Transverse colon (tissue), 4 donors: ENCODE measurements around the gene TMEM151A. TPM values are rescaled to one million over a fixed set of nuclear protein-coding genes. Genes with fewer than 3 reads are reported as not detected.

Source experiments
- DNase-seq: peaks from one replicate; pipeline ENCODE4 v3.0.0-alpha.2; 2019
- H3K27ac ChIP-seq, 4 donors: fragments of 200-600 bp; sonication (generic); 2 replicates each; pipeline ENCODE4 v1.5.1; 2016 to 2018; ENCODE audit warnings: inconsistent platforms in 4 of 4
- H3K27me3 ChIP-seq: fragments of 200-600 bp; sonication (generic); 2 replicates; pipeline ENCODE4 v1.5.1; 2017; ENCODE audit warnings: inconsistent platforms
- H3K36me3 ChIP-seq, 4 donors: fragments of 200-600 bp; sonication (generic); 2 replicates each; pipeline ENCODE4 v1.5.1; 2017 to 2019; ENCODE audit warnings: inconsistent platforms in 4 of 4
- H3K4me1 ChIP-seq, 4 donors: fragments of 200-600 bp; sonication (generic); 2 replicates each; pipeline ENCODE4 v1.5.1; 2017 to 2020; ENCODE audit warnings: inconsistent platforms in 4 of 4
- H3K4me3 ChIP-seq, 4 donors: fragments of 200-600 bp; sonication (generic); 1 replicate in 1 of 4; 2 replicates in 3 of 4; pipeline versions ENCODE4 v1.5.1 to v1.6.1; 2017 to 2019; ENCODE audit warnings: inconsistent platforms in 4 of 4
- H3K9me3 ChIP-seq, 2 donors: fragments of 200-600 bp; sonication (generic); 2 replicates each; pipeline ENCODE4 v1.5.1; 2017 to 2019; ENCODE audit warnings: inconsistent platforms in 2 of 2
- EP300 ChIP-seq: sonication (generic); formaldehyde crosslinking; IDR thresholded peaks from one replicate; pipeline ENCODE4 v1.6.1; 2017; ENCODE audit warnings: antibody characterized with exemption, low read depth
- POLR2A ChIP-seq: fragments of 450-650 bp; IDR thresholded peaks from one replicate; pipeline ENCODE4 v1.6.1; 2016; ENCODE audit warnings: antibody characterized with exemption, mild to moderate bottlenecking, moderate library complexity
- POLR2AphosphoS5 ChIP-seq, 3 donors: sonication (generic); formaldehyde crosslinking; IDR thresholded peaks; one replicate each; pipeline ENCODE4 v1.6.1; 2016; ENCODE audit warnings: antibody characterized with exemption in 3 of 3
- WGBS, 2 donors: methylation state at CpG; one replicate each; pipeline ENCODE4 v1.1.5; 2018; ENCODE audit warnings: low coverage in 1 of 2; 5-methylcytosine and 5-hydroxymethylcytosine counted together
- in situ Hi-C, 4 donors: fragments of 200-750 bp; cut with MboI; loops; one replicate each; pipeline versions ENCODE4 v1.15.0 to v1.15.1; 2017; ENCODE audit warnings: low sequenced_read_pairs in 3 of 4, low pct_ligation_motif_present in 1 of 4, low pct_unique_long_range_greater_than_20kb in 1 of 4
- intact Hi-C: fragments of 100-400 bp; cut with DNase I; formaldehyde crosslinking; loops from one replicate; pipeline ENCODE4 v1.15.1; 2023; ENCODE audit warnings: low total_unique reads
- total RNA-seq, 4 donors: library from RNA; depleted of rRNA; stranded (reverse); fragments of >200 nt; gene quantifications; one replicate each; pipeline ENCODE4 v1.1.0, GENCODE V29; 2016
- TF ChIP-seq, protein P1 (sequence below), 5 experiments: fragments of 200-600 bp in 3 of 5; fragments of 450-650 bp in 2 of 5; sonication (generic) in 3 of 5; IDR thresholded peaks; 1 replicate in 2 of 5; 2 replicates in 3 of 5; pipeline ENCODE4 v1.5.1; 2016 to 2017; ENCODE audit warnings: antibody characterized with exemption in 5 of 5, inconsistent platforms in 3 of 5, mild to moderate bottlenecking in 2 of 5, moderate library complexity in 1 of 5

Gene TMEM151A
- total RNA-seq, 4 donors from 2014 or later = 0.55 to 0.75 TPM; not detected in 2

DNA sequence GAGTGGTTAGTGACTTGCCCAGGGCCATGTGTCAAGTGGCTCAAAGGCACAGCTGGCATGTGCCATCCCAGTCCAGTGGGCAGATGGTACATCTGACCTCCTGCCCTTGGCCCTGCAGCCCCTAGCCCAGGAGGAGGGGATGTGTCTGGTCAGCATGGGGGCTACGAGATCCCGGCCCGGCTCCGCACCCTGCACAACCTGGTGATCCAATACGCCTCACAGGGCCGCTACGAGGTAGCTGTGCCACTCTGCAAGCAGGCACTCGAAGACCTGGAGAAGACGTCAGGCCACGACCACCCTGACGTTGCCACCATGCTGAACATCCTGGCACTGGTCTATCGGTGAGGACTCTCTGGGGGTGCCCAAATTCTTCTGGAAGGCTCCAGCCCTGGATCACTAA is 29.0 kb upstream of the TMEM151A start:
- Histone ChIP-seq H3K9me3 (no peaks in the 10 kb centered on the region), H3K4me1 (peaks cover 10 to 21% (median 18%) of the 10 kb centered on the region in 4 donors), H3K36me3 (no peaks in the 10 kb centered on the region), H3K4me3 (no peak overlapping the region), H3K27me3 (no peaks in the 10 kb centered on the region), H3K27ac (no peak overlapping the region)
- intact Hi-C loops = no loop called here
- in situ Hi-C loops = no loop called here
- WGBS, 2 donors = 96% methylated on average over 12 of the region's 12 CpGs; no CpG with 5 or more reads in 1 of the 2 donors
- DNase-seq = no peak
- TF ChIP-seq POLR2AphosphoS5 (IDR thresholded peaks at IDR 0.05) (no peak), POLR2A (no peak), EP300 (no peak)
- TF ChIP-seq, protein P1, sequence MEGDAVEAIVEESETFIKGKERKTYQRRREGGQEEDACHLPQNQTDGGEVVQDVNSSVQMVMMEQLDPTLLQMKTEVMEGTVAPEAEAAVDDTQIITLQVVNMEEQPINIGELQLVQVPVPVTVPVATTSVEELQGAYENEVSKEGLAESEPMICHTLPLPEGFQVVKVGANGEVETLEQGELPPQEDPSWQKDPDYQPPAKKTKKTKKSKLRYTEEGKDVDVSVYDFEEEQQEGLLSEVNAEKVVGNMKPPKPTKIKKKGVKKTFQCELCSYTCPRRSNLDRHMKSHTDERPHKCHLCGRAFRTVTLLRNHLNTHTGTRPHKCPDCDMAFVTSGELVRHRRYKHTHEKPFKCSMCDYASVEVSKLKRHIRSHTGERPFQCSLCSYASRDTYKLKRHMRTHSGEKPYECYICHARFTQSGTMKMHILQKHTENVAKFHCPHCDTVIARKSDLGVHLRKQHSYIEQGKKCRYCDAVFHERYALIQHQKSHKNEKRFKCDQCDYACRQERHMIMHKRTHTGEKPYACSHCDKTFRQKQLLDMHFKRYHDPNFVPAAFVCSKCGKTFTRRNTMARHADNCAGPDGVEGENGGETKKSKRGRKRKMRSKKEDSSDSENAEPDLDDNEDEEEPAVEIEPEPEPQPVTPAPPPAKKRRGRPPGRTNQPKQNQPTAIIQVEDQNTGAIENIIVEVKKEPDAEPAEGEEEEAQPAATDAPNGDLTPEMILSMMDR (IDR thresholded peaks at IDR 0.05) = no peak

DNA sequence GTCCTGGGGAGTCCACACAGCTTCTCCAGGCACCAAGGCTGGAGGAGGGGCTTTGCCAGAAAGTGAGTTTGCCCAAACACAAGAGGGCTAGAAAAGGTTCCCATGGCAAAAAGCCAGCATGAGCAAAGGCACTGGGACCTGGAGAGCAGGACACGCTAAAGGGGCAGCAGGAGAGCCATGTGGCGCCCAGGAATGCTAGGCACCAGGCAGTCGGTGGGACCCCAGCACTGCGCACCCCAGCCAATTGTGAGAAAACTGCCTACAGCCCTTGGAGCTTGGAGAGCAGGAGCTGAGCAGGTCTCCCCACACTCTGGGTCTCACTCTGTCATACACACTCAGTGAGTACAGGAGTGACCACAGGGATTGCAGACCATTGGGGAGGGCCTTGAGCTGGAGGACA is 28.5 kb upstream of the TMEM151A start:
- intact Hi-C loops = no loop called here
- H3K4me3 ChIP-seq = no peak overlapping the region
- in situ Hi-C loops = no loop called here
- H3K27me3 ChIP-seq = no peaks in the 10 kb centered on the region
- no peak overlapping the region for H3K27ac ChIP-seq
- TF ChIP-seq POLR2A (no peak), EP300 (no peak), POLR2AphosphoS5 (IDR thresholded peaks at IDR 0.05) (no peak)
- TF ChIP-seq, protein P1 (IDR thresholded peaks at IDR 0.05) = no peak
- no peak for DNase-seq
- 98% methylated on average over 4 of the region's 4 CpGs; no CpG with 5 or more reads in 1 of the 2 donors for WGBS, 2 donors
- peaks cover 10 to 26% (median 20%) of the 10 kb centered on the region in 4 donors for H3K4me1 ChIP-seq
- no peaks in the 10 kb centered on the region for H3K36me3 ChIP-seq
- H3K9me3 ChIP-seq = no peaks in the 10 kb centered on the region

GRCh38 chr11:66263785-66264184 is 27.9 kb upstream of the TMEM151A start:
- WGBS, 2 donors = 94% methylated on average over 10 of the region's 10 CpGs; no CpG with 5 or more reads in 1 of the 2 donors
- TF ChIP-seq POLR2A (no peak), EP300 (no peak), POLR2AphosphoS5 (IDR thresholded peaks at IDR 0.05) (no peak)
- TF ChIP-seq, protein P1 (IDR thresholded peaks at IDR 0.05) = no peak
- no peaks in the 10 kb centered on the region for H3K27me3 ChIP-seq
- no peaks in the 10 kb centered on the region for H3K36me3 ChIP-seq
- in situ Hi-C loops (no loop called here), intact Hi-C loops (no loop called here)
- DNase-seq = no peak
- H3K27ac ChIP-seq = no peak overlapping the region
- H3K4me1 ChIP-seq = peaks cover 10 to 20% (median 15%) of the 10 kb centered on the region in 4 donors
- H3K9me3 ChIP-seq = no peaks in the 10 kb centered on the region
- H3K4me3 ChIP-seq = no peak overlapping the region

GRCh38 chr11:66264383-66264782 is 27.3 kb upstream of the TMEM151A start:
- H3K4me1 ChIP-seq = peaks cover 10 to 18% (median 16%) of the 10 kb centered on the region in 4 donors
- 88 to 100% methylated on average over 2 to 8 of the region's 8 CpGs for WGBS, 2 donors
- TF ChIP-seq, protein P1 (IDR thresholded peaks at IDR 0.05) = no peak
- no peak for TF ChIP-seq POLR2A
- no peak for TF ChIP-seq POLR2AphosphoS5 (IDR thresholded peaks at IDR 0.05)
- H3K36me3 ChIP-seq = no peaks in the 10 kb centered on the region
- no peak overlapping the region for H3K27ac ChIP-seq
- no peak for DNase-seq
- H3K4me3 ChIP-seq = no peak overlapping the region
- H3K9me3 ChIP-seq = no peaks in the 10 kb centered on the region
- in situ Hi-C loops (no loop called here), intact Hi-C loops (no loop called here)
- no peaks in the 10 kb centered on the region for H3K27me3 ChIP-seq
